HG03342 (cell line): ENCODE data around the gene CNOT10.
"Not testable (repeated sequence)": the region's sequence is repeated elsewhere in the genome, so short reads cannot be mapped to it uniquely, and the experiment has no call there.

Experiments
- ATAC-seq: cut with Tn5 transposase; IDR thresholded peaks from one replicate; pipeline ENCODE4 v1.9.1; 2021; ENCODE audit warnings: mild to moderate bottlenecking, moderate library complexity; ENCODE audit not compliant: unreplicated experiment

CNOT10 gene

GRCh38 chr3:32751377-32751776 lies 66.4 kb downstream of the CNOT10 start:
- ATAC-seq: no peak

- ATAC-seq: no peak
Measured at GRCh38 chr3:32755761-32756160, 70.8 kb downstream of the CNOT10 start.

DNA sequence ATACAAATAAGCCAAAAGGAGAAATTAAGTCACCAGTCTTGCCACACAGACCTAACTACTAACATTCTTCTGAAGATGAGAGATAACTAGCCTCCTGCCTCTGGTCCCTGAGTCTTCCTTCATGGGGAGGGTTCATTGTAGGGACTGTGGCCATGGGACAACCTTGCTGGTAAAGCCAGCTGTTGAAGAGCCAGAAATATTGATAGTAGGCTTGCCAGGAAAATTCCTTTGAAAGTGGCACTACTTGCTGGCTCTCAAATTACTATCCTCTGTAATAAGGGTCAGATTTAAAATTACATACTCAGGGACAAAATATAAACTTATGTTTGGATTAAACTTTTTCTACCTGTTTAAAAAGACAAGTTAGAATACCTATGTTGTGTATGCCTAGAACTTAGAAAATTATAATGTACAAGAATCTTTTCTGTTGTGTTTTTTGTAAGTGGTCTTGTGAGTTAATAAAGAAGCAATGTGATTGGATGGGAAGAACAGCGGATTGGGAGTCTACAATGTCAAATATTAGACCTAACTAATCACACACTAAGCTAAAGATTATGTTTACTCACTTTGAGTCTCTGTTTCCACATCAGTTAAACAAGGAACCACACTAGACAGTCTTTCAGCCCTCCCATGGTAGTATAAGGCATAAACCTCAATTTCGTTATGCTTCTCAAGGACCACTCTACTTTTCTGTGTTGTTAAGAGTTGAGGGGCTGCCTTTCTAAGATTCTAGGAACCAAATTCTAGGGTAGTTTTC lies 72.8 kb downstream of the CNOT10 start:
- ATAC-seq: no peak

DNA sequence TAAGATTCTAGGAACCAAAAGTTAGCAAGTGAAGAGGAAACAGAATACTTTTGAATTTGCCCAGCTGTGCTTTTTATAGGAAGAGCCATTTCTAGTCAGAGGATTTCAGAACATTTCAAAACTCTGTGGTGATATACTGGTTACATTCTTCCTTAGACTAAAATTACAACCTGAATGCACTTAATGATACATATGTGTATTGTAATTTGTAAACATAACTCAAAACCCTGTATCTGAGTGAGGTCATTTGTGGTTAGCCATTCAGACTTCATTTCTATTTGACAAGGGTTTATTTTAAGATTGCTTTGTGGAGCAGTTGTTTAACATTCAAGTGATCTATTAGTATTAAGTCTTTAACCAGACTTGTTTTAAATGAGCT lies 73.4 kb downstream of the CNOT10 start:
- no peak for ATAC-seq

GRCh38 chr3:32759342-32759741 lies 74.4 kb downstream of the CNOT10 start:
- ATAC-seq: no peak

DNA sequence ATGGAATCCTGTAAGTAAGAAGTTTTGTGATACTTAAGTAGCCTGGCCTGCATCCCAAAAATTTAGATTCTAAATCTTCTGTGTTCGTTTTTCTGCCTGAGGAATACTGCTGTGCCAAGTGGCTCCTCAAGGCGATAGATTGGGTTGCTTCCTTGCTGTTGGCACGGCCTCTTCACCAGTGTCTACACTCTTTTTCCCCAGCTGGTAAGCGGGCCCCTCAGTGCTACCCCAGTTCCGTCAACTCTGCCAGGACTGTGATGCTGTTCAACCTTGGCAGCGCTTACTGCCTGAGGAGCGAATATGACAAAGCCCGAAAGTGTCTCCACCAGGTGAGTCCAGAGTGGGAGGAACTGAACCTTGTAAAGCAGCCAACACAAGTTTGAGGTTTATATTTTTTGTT lies 79.5 kb downstream of the CNOT10 start:
- ATAC-seq: no peak

- ATAC-seq: no peak
Measured at GRCh38 chr3:32778389-32778788, 93.4 kb downstream of the CNOT10 start.

DNA sequence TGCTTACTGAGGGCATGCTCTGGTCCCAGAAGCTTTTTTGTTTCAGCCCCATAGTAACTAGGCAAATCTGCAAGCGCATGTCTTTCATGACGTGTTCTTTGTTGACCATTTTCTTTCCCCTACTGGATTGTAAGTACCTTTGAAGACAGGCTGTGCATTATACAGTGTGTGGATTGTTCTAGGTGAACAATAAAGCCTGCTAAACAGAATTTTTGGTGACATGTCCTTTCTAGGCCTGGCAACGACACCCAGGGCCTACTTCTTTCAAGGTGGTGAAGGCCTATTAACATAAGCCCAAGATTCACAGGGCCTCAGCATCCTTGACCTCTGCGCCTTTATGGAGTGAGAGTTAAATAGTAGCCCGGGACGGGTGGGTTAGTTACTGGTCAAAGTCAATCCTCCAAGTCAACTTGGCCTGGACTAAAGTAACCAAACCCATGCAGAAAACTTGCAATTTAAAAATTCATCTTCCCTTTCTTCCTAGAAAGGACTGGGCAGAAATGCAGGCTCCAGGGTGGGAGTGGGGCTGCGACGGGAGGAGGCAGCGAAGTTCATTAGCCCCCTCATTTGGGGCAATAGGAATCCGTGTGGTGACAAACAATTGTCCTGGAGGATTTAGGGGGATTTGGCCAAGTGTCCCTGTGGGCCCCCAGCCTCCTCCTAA lies 95.2 kb downstream of the CNOT10 start:
- ATAC-seq: no peak

- ATAC-seq: peak; percentile 29
Measured at GRCh38 chr3:32780735-32781210, 95.8 kb downstream of the CNOT10 start.

DNA sequence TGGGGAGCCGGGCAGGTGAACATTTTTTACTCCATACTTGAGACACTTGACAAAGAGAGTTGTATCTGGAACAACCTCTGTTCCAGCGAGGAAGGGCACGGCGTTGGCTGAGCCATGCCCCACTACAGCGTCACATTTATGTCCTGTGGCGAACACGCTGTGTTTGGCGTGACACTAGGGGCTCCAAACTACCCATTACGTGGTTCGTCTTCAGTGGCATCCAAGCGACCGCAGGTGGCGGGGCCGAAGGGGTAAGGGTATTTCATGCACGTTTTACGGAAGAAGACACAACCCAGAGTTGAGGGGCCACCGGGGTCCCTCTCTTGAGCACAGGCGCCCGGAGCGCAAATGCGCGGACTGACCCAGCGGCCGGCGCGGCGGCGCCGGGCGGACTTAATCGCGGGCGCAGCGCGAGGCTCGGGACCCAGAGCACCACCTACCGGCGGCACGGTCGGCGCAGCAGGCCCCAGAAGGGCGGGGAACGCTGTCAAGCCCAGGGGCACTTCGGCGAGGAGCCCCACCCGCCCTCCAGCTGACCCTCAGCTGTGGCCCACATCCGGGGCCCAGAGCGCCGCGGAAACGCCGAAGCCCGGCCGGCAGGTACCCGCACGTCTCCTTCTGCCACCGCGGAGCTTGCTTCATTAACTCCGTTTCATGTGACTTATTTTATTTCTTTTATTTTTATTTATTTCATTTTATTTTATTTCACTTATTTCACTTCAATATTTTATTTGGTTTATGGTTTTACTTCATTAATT lies 96.4 kb downstream of the CNOT10 start:
- peak; percentile 96 for ATAC-seq

DNA sequence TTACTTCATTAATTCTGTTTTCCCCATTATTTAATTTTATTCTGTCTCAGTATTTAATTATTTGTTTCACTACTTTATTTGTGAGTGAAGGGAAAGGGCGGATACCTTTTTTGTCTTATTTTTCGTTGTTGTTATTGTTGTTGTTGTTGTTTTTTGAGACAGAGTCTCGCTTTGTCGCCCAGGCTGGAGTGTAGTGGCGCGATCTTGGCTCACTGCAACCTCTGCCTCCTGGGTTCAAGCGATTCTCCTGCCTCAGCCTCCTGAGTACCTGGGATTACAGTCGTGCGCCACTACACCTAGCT lies 96.9 kb downstream of the CNOT10 start:
- not testable (repeated sequence) for ATAC-seq

GRCh38 chr3:32782407-32782806 lies 97.4 kb downstream of the CNOT10 start:
- no peak for ATAC-seq

DNA sequence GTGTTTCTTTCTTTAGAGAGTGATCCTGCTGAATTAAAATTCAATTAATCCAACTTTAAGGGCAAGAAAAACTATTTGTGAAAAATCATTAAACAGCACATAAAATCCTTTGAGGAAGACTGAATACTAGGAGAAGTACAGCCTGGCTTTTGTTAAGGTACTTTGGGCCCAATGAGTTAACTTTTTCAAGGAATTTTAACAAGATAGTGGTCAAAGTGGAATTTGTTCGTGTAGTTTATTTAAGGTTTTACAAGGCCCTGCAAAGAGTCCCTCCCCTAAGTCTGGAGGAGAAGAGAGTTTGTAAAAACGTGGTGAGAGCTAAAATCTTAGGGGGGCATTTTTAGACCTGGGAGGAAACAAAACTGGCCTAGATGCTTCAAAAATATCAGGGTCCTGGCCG lies 106.8 kb downstream of the CNOT10 start:
- ATAC-seq: no peak

DNA sequence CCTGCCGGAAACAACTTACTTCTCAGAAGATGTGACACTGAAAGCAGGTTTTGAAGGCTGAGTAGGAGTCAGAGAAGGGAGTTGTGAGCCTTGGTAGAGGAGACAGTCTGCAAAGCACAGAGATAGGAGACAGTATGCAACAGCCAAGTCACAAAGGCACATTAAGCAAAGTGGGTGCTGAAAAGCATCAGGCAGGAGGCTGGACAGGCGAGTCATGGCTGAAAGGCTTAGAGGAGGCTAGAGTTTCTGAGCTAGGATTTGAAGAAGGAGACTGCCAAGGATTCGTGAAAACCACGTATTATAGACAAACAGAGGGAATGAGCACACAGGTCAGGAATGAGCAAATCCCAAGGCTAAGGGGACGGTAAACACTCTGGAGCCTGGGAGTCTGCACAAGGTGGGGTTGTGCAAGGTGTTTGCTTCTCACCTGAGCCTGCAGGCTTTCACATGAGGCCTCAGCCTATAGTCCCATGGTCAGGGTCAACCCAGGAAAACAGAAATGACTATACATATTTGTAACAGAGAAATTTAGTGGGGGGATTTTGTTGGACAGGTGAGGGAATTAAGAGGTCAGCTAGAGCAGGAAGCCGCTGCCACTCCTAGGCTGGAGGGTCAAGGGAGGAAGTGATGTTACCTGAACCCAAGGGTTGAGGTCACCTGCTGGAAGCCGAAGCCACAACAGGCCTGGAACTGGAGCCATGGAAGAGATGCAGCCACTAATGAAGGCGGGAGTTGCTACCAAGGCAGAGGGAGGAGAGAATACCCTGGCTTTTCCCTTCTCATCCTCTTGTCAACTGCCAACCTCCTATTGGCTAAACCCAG lies 109.7 kb downstream of the CNOT10 start:
- ATAC-seq: no peak

DNA sequence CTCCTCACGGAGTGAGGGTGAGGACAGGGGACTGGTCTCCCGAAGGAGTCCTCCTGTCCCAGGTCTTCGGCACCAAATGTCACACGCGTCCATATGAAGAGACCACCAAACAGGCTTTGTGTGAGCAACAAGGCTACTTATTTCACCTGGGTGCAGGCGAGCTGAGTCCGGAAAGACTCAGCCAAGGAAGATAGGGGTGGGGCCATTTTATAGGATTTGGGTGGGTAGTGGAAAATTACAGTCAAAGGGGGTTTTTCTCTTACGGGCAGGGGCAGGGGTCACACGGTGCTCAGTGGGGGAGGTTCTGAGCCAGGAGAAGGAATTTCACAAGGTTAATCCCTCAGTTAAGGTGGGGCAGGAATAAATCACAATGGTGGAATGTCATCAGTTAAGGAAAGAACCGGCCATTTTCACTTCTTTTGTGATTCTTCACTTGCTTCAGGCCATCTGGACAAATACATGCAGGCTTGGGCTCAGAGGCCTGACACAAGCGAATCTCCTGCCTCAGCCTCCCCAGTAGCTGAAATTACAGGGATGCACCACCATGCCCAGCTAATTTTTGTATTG lies 111.5 kb downstream of the CNOT10 start:
- not testable (repeated sequence) for ATAC-seq

- ATAC-seq: no peak
Measured at GRCh38 chr3:32797776-32798175, 112.8 kb downstream of the CNOT10 start.

- ATAC-seq: not testable (repeated sequence)
Measured at GRCh38 chr3:32801440-32801839, 116.5 kb downstream of the CNOT10 start.

GRCh38 chr3:32813180-32813579 lies 128.2 kb downstream of the CNOT10 start:
- ATAC-seq: no peak

GRCh38 chr3:32814361-32814760 lies 129.4 kb downstream of the CNOT10 start:
- no peak for ATAC-seq

- no peak for ATAC-seq
Measured at GRCh38 chr3:32815841-32816438, 131.0 kb downstream of the CNOT10 start.
